GM18498 (cell line): ENCODE data around the gene SMAGP.

ENCODE experiments used
- ATAC-seq: cut with Tn5 transposase; IDR thresholded peaks from one replicate; pipeline ENCODE4 v1.9.1; 2021; ENCODE audit warnings: mild to moderate bottlenecking, moderate library complexity; ENCODE audit not compliant: unreplicated experiment

Gene SMAGP

GRCh38 chr12:51198568-51199365 is 71.4 kb downstream of the SMAGP start:
- ATAC-seq = no peak

GRCh38 chr12:51197736-51198567 is 72.3 kb downstream of the SMAGP start:
- ATAC-seq = no peak

- ATAC-seq = no peak
Observed at GRCh38 chr12:51196547-51196946, 73.7 kb downstream of the SMAGP start.

- no peak for ATAC-seq
Observed at GRCh38 chr12:51195841-51196240, 74.4 kb downstream of the SMAGP start.
